Fibroblast of villous mesenchyme (primary cell): ENCODE measurements around the gene MAP7. TPM values are rescaled to one million over a fixed set of nuclear protein-coding genes. Genes with fewer than 3 reads are reported as not detected.
A peak's percentile ranks its signal among the peaks of the same experiment; 100 is the strongest.

ENCODE experiments used
- DNase-seq: peaks from one replicate; pipeline ENCODE4 v3.0.0-alpha.2; 2010; ENCODE audit warnings: low read depth
- H3K4me3 ChIP-seq: 2 replicates; pipeline ENCODE4 v1.5.1; 2011; ENCODE audit warnings: low read depth, mild to moderate bottlenecking, low read length
- CTCF ChIP-seq: IDR thresholded peaks from 2 replicates; pipeline ENCODE4 v1.5.1; 2012; ENCODE audit warnings: low read depth, mild to moderate bottlenecking, low read length; ENCODE audit not compliant: insufficient read depth
- total RNA-seq: library from RNA; depleted of rRNA; stranded (reverse); fragments of >200 nt; gene quantifications from 2 replicates; pipeline ENCODE4 v1.2.3, GENCODE V29; 2012

MAP7 gene
- total RNA-seq, 1 donor, result 1.3 TPM

GRCh38 chr6:136421537-136422158 lies 128.6 kb downstream of the MAP7 start:
- no peak for DNase-seq
- no peak overlapping the region for H3K4me3 ChIP-seq
- TF ChIP-seq CTCF, result no peak

DNA sequence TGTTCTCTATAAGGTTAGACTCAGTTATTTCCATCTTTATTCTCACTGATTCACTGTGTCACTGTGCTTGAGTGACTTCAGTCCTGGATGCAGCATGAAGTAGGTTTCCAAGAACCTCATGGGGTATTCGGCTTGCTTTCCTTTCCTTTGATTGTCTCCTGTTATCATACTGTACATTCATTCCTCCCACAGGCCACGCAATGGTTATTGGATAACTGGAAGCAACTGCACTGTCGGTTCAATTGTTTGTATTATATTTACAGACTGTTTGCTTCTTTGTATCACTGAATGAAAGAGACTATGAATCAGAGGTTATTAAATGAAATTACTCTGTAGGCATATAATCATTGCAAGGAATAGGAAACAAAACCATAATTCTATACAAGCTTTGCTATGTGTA lies 129.4 kb downstream of the MAP7 start:
- H3K4me3 ChIP-seq, result no peak overlapping the region
- DNase-seq, result no peak
- no peak for TF ChIP-seq CTCF

- H3K4me3 ChIP-seq, result no peak overlapping the region
- peak; percentile 43 for DNase-seq
- TF ChIP-seq CTCF, result no peak
Measured at GRCh38 chr6:136415351-136416007, 134.7 kb downstream of the MAP7 start.

DNA sequence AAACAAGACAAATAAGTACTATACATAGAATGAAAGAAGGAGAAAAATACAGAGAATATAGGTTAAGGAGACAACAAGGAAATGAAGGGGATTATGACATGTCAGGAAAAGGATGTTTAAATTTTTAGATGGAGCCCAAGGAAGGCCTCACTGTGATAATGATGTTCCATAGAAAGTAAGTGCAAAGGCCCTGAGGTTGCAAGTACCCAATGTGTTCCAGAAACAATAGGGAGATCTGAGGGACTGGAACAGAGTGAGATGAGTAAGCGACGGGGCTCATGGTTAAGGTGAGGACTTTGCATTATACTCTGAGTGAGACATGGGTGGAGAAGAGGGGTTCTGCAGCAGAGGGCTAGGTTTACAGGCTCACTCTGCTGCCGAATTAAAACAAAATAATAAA lies 137.8 kb downstream of the MAP7 start:
- no peak overlapping the region for H3K4me3 ChIP-seq
- no peak for DNase-seq
- TF ChIP-seq CTCF, result no peak

- DNase-seq, result no peak
- H3K4me3 ChIP-seq, result no peak overlapping the region
- TF ChIP-seq CTCF, result no peak
Measured at GRCh38 chr6:136411453-136412354, 138.5 kb downstream of the MAP7 start.

DNA sequence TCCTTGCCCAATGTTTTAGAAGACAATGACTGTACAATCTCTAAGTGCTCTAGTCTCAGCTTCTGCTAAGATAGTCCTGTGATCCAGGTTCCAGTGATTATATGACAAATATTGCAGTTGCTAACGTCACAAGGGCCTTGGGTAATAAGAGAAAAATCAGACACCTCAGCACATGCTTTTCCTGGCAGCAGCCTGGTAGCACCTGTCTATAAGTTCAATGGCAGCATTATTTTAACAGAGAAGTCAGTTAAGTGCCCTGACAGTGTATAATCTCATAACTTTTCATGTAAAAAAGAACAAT lies 139.2 kb downstream of the MAP7 start:
- TF ChIP-seq CTCF, result no peak
- peak; percentile 15 for DNase-seq
- no peak overlapping the region for H3K4me3 ChIP-seq
